ENCODE data around the gene MEGF11. TPM values are rescaled to one million over a fixed set of nuclear protein-coding genes. Genes with fewer than 3 reads are reported as not detected.

MEGF11 gene
- total and polyA plus RNA-seq, 8 donors: 0.05 to 0.92 (median 0.14) TPM; not detected in 4

DNA sequence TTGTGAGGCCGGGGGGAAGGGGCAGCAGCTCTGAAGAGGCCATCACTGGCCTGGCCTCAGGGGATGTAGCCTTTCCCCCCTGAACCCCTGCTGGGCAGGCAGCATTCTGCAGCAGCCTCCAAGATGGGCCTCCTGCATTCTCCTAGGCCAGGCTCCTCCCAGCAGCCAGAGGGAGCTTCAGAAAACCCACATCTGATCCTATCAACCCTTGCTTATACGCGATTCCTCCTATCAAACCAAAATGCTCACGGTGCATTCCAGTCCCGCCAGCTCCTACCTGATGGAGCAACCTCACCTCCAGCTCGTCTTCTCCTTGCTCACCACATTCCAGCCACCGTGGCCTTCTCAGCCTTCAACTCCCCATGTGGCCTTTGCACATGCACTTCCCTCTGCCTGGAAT lies 85.7 kb downstream of the MEGF11 start:
- Histone ChIP-seq H3K27ac (no peak overlapping the region), H3K4me1 (no peaks in the 10 kb centered on the region), H3K27me3 (peaks cover 0 to 18% (median 0%) of the 10 kb centered on the region in 3 donors), H3K36me3 (no peaks in the 10 kb centered on the region), H3K9me3 (no peaks in the 10 kb centered on the region), H3K4me3 (no peak overlapping the region)
- intact Hi-C loops (cut with DNase I; ENCODE audit: low total_unique reads): no loop called here
- DNase-seq: no peak
- TF ChIP-seq POLR2AphosphoS5 (IDR thresholded peaks at IDR 0.05) (no peak), EP300 (IDR thresholded peaks at IDR 0.05) (no peak), POLR2A (IDR thresholded peaks at IDR 0.05) (no peak)
- TF ChIP-seq, protein P1, sequence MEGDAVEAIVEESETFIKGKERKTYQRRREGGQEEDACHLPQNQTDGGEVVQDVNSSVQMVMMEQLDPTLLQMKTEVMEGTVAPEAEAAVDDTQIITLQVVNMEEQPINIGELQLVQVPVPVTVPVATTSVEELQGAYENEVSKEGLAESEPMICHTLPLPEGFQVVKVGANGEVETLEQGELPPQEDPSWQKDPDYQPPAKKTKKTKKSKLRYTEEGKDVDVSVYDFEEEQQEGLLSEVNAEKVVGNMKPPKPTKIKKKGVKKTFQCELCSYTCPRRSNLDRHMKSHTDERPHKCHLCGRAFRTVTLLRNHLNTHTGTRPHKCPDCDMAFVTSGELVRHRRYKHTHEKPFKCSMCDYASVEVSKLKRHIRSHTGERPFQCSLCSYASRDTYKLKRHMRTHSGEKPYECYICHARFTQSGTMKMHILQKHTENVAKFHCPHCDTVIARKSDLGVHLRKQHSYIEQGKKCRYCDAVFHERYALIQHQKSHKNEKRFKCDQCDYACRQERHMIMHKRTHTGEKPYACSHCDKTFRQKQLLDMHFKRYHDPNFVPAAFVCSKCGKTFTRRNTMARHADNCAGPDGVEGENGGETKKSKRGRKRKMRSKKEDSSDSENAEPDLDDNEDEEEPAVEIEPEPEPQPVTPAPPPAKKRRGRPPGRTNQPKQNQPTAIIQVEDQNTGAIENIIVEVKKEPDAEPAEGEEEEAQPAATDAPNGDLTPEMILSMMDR (IDR thresholded peaks at IDR 0.05): no peak
- WGBS, 5 donors: 75 to 85% (median 79%) methylated on average over 7 of the region's 7 CpGs

DNA sequence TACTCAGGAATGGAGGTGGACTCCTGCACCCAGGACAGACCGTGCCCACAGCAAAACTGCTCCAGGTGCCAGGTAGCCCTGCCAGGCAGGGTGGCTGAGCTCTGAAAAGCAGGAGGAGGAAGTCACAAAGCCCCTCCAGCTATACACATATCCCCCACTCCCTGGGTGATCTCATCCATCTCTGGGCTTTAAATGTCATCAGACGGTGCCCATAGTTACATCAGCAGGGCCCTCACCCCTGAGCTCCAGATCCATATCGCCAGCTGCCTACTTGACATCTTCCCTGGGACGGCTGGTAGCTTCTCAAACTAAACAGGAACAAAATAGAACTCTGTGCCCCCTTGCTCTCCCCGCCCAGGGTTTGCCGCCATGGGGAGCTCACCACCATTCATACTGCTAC lies 87.7 kb downstream of the MEGF11 start:
- no peak for DNase-seq
- H3K27ac ChIP-seq: no peak overlapping the region
- WGBS, 5 donors: 82 to 93% (median 86%) methylated on average over 6 of the region's 6 CpGs
- H3K4me3 ChIP-seq: no peak overlapping the region
- H3K4me1 ChIP-seq: no peaks in the 10 kb centered on the region
- TF ChIP-seq POLR2AphosphoS5 (IDR thresholded peaks at IDR 0.05) (no peak), EP300 (IDR thresholded peaks at IDR 0.05) (no peak), POLR2A (IDR thresholded peaks at IDR 0.05) (no peak)
- TF ChIP-seq, protein P1 (IDR thresholded peaks at IDR 0.05): no peak
- intact Hi-C loops (cut with DNase I; ENCODE audit: low total_unique reads): no loop called here
- H3K9me3 ChIP-seq: no peaks in the 10 kb centered on the region
- H3K27me3 ChIP-seq: peaks cover 0 to 4% (median 0%) of the 10 kb centered on the region in 3 donors
- no peaks in the 10 kb centered on the region for H3K36me3 ChIP-seq

GRCh38 chr15:66164788-66165187 lies 88.8 kb downstream of the MEGF11 start:
- no peak overlapping the region for H3K27ac ChIP-seq
- H3K4me1 ChIP-seq: no peaks in the 10 kb centered on the region
- TF ChIP-seq POLR2A (IDR thresholded peaks at IDR 0.05): no peak
- intact Hi-C loops (cut with DNase I; ENCODE audit: low total_unique reads): no loop called here
- DNase-seq: no peak
- H3K27me3 ChIP-seq: no peaks in the 10 kb centered on the region
- no peaks in the 10 kb centered on the region for H3K36me3 ChIP-seq
- H3K9me3 ChIP-seq: no peaks in the 10 kb centered on the region
- WGBS, 5 donors: 74 to 86% (median 83%) methylated on average over 4 of the region's 4 CpGs
- H3K4me3 ChIP-seq: no peak overlapping the region

- H3K4me1 ChIP-seq: no peaks in the 10 kb centered on the region
- intact Hi-C loops (cut with DNase I; ENCODE audit: low total_unique reads): no loop called here
- WGBS, 5 donors: 70 to 91% (median 86%) methylated on average over 9 of the region's 9 CpGs
- H3K9me3 ChIP-seq: no peaks in the 10 kb centered on the region
- no peak overlapping the region for H3K4me3 ChIP-seq
- DNase-seq: no peak
- no peak overlapping the region for H3K27ac ChIP-seq
- no peaks in the 10 kb centered on the region for H3K36me3 ChIP-seq
- TF ChIP-seq POLR2AphosphoS5 (IDR thresholded peaks at IDR 0.05): no peak
- TF ChIP-seq EP300 (IDR thresholded peaks at IDR 0.05): no peak
- no peak for TF ChIP-seq POLR2A (IDR thresholded peaks at IDR 0.05)
- TF ChIP-seq, protein P1 (IDR thresholded peaks at IDR 0.05): no peak
- no peaks in the 10 kb centered on the region for H3K27me3 ChIP-seq
These were observed 90.0 kb downstream of the MEGF11 start for GRCh38 chr15:66163553-66163952.

DNA sequence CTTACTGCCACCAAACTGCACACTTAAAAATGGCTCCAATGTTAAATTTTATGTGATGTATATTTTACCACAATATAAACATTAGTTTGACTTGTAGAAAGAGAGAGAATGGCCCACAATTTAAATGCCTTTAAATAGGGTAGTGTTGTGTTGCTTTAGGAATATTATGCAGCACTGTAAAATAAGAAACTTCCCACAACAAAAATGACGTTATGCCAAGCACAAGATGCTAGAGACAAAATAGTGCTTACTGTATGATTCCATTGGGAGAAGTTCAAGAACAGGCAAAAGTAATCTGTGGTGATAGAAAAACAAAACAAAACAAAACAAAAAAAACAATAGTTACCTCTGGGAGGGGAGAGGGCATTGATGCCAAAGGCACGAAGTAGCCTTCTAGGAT lies 91.3 kb downstream of the MEGF11 start:
- H3K27ac ChIP-seq: no peak overlapping the region
- H3K4me3 ChIP-seq: no peak overlapping the region
- intact Hi-C loops (cut with DNase I; ENCODE audit: low total_unique reads): no loop called here
- no peaks in the 10 kb centered on the region for H3K4me1 ChIP-seq
- H3K27me3 ChIP-seq: no peaks in the 10 kb centered on the region
- 67 to 80% (median 73%) methylated on average over 2 of the region's 2 CpGs for WGBS, 5 donors
- H3K9me3 ChIP-seq: no peaks in the 10 kb centered on the region
- no peak for TF ChIP-seq POLR2AphosphoS5 (IDR thresholded peaks at IDR 0.05)
- no peak for TF ChIP-seq EP300 (IDR thresholded peaks at IDR 0.05)
- TF ChIP-seq POLR2A (IDR thresholded peaks at IDR 0.05): no peak
- TF ChIP-seq, protein P1 (IDR thresholded peaks at IDR 0.05): no peak
- no peak for DNase-seq
- no peaks in the 10 kb centered on the region for H3K36me3 ChIP-seq
